ENCODE data around the gene SPTBN1. TPM values are rescaled to one million over a fixed set of nuclear protein-coding genes. Genes with fewer than 3 reads are reported as not detected.
"Not testable (repeated sequence)": the region's sequence is repeated elsewhere in the genome, so short reads cannot be mapped to it uniquely, and the experiment has no call there.

The SPTBN1 gene
- total RNA-seq, 1 donor from 2014 or later, result 601 TPM

DNA sequence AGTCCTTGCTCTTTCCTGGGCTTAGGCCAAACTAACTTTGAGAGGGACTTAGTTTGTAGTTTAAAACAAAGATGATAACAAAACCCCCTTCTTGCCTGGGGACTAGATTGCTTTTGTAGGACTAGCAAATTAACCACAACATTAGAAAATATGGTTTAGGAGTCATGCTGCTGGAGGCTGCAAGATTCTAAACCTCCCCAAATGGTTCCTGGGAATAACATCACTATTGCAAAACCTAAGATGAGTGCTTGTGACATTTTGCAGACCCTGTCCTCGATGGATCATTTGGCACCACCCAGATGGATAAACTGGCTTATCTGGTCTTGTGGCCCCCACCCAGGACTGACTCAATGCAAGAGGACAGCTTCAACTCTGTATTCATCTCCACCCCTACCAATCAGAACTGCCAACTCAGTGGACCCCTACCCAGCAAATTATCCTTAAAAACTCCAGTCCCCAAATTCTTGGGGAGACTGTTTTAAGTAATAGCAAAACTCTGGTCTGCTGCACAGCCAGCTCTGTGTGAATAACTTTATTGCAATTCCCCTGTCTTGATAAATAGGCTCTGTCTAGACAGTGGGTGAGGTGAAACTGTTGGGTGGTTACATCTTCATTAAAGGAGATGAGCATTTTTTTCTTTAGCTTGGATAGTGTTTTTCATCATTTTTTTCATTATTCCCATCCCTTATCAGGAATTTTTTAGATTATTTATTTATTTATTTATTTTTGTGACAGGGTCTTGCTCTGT is 58.9 kb downstream of the SPTBN1 start:
- no peak overlapping the region for H3K27ac ChIP-seq
- ATAC-seq, result no peak
- intact Hi-C loops (cut with DNase I), result no loop called here

DNA sequence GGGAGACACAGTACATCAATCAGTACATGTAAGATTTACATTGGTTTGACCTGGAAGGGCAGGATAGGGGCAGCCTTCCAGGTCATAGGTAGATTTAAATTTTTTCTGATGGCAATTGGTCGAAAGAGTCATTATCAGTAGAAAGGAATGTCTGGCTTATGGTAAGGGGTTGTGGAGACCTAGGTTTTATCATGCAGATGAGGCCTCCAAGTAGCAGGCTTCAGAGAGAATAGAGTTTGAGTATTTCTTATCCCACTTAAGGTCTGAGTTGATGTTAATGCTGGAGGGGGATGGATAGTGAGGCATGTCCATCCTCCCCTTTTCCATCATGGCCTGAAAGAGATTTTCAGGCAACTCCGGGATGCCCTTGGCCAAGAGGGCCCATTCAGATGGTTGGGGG is 60.7 kb downstream of the SPTBN1 start:
- intact Hi-C loops (cut with DNase I), result no loop called here
- Histone ChIP-seq H3K4me3 (no peak overlapping the region), H3K9me3 (no peaks in the 10 kb centered on the region), H3K36me3 (no peaks in the 10 kb centered on the region), H3K27me3 (ENCODE audit: low read depth) (no peaks in the 10 kb centered on the region), H3K4me1 (peaks cover 74% of the 10 kb centered on the region), H3K27ac (no peak overlapping the region)
- ATAC-seq, result no peak
- DNase-seq, result no peak
- TF ChIP-seq, protein P1, sequence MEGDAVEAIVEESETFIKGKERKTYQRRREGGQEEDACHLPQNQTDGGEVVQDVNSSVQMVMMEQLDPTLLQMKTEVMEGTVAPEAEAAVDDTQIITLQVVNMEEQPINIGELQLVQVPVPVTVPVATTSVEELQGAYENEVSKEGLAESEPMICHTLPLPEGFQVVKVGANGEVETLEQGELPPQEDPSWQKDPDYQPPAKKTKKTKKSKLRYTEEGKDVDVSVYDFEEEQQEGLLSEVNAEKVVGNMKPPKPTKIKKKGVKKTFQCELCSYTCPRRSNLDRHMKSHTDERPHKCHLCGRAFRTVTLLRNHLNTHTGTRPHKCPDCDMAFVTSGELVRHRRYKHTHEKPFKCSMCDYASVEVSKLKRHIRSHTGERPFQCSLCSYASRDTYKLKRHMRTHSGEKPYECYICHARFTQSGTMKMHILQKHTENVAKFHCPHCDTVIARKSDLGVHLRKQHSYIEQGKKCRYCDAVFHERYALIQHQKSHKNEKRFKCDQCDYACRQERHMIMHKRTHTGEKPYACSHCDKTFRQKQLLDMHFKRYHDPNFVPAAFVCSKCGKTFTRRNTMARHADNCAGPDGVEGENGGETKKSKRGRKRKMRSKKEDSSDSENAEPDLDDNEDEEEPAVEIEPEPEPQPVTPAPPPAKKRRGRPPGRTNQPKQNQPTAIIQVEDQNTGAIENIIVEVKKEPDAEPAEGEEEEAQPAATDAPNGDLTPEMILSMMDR (IDR thresholded peaks at IDR 0.05), result no peak

More for the DNA sequence above, 58.9 kb downstream of the SPTBN1 start:
- H3K36me3 ChIP-seq, result no peaks in the 10 kb centered on the region
- H3K9me3 ChIP-seq, result no peaks in the 10 kb centered on the region
- no peak for DNase-seq
- H3K4me3 ChIP-seq, result no peak overlapping the region
- no peaks in the 10 kb centered on the region for H3K27me3 ChIP-seq (ENCODE audit: low read depth)
- TF ChIP-seq, protein P1 (IDR thresholded peaks at IDR 0.05), result no peak
- H3K4me1 ChIP-seq, result peaks cover 77% of the 10 kb centered on the region

DNA sequence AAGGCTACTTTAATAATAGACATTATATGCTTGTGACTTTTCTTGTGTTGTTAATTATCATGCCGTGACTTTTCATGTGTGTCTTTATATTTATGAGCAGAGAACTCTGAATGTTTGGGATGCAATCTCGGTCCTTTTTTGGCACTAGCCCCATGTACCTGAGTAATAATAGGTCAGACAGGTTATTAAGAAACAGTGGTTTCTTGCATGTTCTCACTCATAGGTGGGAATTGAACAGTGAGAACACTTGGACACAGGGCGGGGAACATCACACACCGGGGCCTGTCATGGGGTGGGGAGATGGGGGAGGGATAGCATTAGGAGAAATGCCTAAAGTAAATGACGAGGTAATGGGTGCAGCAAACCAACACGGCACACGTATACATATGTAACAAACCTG is 61.9 kb downstream of the SPTBN1 start:
- H3K36me3 ChIP-seq; DNase-seq; intact Hi-C loops (cut with DNase I); H3K27me3 ChIP-seq (ENCODE audit: low read depth); H3K4me3 ChIP-seq; H3K27ac ChIP-seq; H3K9me3 ChIP-seq: not testable (repeated sequence)
- H3K4me1 ChIP-seq, result peaks cover 68% of the 10 kb centered on the region
- peak; percentile 36 to 67 for ATAC-seq

DNA sequence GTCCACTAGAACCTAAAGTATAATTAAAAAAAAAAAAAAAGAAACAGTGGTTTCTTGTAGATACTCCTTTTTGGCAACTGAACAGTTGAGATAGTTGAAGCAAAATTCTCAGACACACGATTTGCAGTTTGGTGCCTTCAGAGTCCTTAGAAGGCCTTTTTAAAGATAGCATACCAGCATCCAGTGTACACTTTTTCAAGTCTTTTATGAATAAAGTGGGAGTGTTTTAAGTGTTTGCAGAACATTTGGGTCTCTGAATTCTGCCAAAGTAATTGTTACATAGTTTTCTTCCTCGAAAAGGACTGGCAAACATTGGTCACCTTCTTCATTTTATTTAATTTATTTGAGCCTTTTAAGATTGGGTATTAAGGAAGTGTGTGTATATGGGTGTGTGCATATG is 62.3 kb downstream of the SPTBN1 start:
- TF ChIP-seq, protein P1 (IDR thresholded peaks at IDR 0.05), result no peak
- H3K4me1 ChIP-seq, result peaks cover 68% of the 10 kb centered on the region
- DNase-seq (no peak), ATAC-seq (peak in 1 of 2 donors; percentile 72)
- peak overlapping the region; percentile 10 for H3K27ac ChIP-seq
- no peak overlapping the region for H3K4me3 ChIP-seq
- H3K27me3 ChIP-seq (ENCODE audit: low read depth), result no peaks in the 10 kb centered on the region
- intact Hi-C loops (cut with DNase I), result no loop called here
- H3K9me3 ChIP-seq, result no peaks in the 10 kb centered on the region
- no peaks in the 10 kb centered on the region for H3K36me3 ChIP-seq

DNA sequence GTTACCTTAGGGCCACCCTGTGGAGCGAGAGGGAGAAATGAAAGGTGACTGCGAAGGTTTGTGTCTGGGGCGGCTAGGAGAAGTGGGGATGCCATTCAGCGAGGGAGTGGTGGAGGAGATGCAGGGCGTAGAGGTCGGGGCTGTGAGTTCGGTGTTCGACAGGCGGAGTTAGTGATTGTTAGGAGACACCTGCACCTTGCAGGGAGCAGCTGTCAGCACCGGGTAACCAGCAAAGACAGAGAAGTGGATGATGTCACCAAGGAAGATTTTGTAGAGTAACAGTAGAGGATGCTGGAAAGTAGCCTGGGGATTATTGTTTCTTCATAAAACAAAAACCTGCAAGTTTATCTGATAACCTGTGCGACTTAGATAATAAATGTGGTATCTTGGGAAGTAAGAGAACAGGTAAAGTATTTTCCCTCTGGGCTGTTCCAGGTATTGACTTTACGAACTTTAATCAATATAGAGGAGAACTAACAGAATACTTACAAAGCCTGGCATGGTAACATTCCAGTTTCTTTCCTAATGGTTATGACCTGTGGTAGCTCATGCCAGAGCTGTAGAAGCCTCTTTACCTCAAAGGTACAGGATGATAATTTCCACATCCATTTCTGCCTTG is 63.8 kb downstream of the SPTBN1 start:
- Histone ChIP-seq H3K9me3 (no peaks in the 10 kb centered on the region), H3K27me3 (ENCODE audit: low read depth) (no peaks in the 10 kb centered on the region), H3K36me3 (no peaks in the 10 kb centered on the region), H3K4me3 (no peak overlapping the region), H3K4me1 (peaks cover 75% of the 10 kb centered on the region), H3K27ac (no peak overlapping the region)
- intact Hi-C loops (cut with DNase I), result no loop called here
- ATAC-seq (no peak), DNase-seq (no peak)
- TF ChIP-seq, protein P1 (IDR thresholded peaks at IDR 0.05), result no peak

DNA sequence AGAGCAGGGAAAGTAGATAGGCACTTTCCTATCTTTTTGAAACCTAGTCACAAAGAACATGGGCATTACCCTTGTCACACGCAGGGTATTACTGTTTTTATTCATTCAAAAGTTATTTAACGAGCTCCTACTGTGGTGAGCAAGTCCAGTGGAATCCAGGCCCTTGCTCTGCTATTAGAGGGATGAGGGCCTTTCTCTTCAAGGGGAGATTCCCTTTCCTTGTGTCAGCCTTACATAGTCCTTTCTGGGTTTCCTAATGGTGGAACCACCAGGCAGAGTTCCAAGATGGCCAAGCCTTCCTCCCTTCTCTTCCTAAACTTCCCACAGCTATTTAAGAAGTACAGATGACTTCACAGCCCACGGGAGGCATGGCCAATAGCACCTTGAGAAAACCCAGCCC is 64.6 kb downstream of the SPTBN1 start:
- DNase-seq (no peak), ATAC-seq (no peak)
- Histone ChIP-seq H3K36me3 (peaks cover 1% of the 10 kb centered on the region), H3K9me3 (no peaks in the 10 kb centered on the region), H3K4me1 (peaks cover 75% of the 10 kb centered on the region), H3K4me3 (no peak overlapping the region), H3K27me3 (ENCODE audit: low read depth) (no peaks in the 10 kb centered on the region), H3K27ac (no peak overlapping the region)
- TF ChIP-seq, protein P1 (IDR thresholded peaks at IDR 0.05), result no peak
- intact Hi-C loops (cut with DNase I), result no loop called here
